Astrocyte of the spinal cord (primary cell): ENCODE data around the gene FJX1.

ENCODE experiments used
- DNase-seq: peaks from one replicate; pipeline ENCODE4 v3.0.0; 2011; ENCODE audit warnings: low read depth, low spot score
- H3K4me3 ChIP-seq: 2 replicates; pipeline ENCODE4 v1.5.1; 2011; ENCODE audit warnings: low read depth, mild to moderate bottlenecking, low read length, moderate library complexity
- in situ Hi-C: cut with HindIII; loops from 2 replicates; pipeline ENCODE4 v1.10.0; 2017; ENCODE audit warnings: low sequenced_read_pairs
- TF ChIP-seq, protein P1 (sequence below): IDR thresholded peaks from 2 replicates; pipeline ENCODE4 v1.5.1; 2012; ENCODE audit warnings: low read depth, mild to moderate bottlenecking, low read length, inconsistent platforms

FJX1 gene

DNA sequence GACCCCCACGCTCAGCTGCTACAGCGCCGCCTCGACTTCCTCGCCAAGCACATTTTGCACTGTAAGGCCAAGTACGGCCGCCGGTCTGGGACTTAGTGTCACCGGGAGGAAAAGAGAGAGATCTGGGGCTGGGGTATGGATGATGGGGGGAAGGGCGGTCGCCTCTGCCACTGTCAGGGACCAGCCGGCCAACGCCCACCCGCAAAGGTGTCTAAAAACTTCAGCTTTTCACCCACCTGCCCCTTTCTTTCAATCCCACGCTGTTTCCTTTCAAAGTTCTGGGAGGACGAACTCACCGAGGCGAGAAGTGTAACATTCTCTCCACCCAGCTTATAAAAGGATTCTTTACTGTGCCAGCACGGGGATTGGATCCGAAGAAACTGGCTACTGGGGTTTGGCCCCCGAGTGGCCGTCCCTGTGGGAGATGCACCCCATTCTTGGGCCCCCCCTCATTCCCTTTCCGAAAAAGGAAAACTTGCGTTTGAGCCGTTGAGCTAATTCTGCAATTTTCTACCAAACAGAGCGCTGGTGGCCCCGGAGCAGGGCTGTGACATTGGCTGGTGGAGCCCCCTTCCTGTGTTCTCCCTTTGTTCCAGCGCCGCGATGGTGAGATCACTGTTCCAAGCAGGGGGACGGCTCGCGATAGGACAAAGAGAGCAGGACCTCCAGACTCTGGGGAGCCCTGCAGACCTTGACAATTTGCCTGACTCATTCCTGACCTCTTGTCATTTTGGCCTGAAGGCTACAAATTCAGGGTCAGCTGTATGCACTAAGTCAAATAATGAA lies 1.8 kb downstream of the FJX1 start:
- TF ChIP-seq, protein P1, sequence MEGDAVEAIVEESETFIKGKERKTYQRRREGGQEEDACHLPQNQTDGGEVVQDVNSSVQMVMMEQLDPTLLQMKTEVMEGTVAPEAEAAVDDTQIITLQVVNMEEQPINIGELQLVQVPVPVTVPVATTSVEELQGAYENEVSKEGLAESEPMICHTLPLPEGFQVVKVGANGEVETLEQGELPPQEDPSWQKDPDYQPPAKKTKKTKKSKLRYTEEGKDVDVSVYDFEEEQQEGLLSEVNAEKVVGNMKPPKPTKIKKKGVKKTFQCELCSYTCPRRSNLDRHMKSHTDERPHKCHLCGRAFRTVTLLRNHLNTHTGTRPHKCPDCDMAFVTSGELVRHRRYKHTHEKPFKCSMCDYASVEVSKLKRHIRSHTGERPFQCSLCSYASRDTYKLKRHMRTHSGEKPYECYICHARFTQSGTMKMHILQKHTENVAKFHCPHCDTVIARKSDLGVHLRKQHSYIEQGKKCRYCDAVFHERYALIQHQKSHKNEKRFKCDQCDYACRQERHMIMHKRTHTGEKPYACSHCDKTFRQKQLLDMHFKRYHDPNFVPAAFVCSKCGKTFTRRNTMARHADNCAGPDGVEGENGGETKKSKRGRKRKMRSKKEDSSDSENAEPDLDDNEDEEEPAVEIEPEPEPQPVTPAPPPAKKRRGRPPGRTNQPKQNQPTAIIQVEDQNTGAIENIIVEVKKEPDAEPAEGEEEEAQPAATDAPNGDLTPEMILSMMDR, result peak; percentile 3
- in situ Hi-C loops, result no loop called here
- peak overlapping the region; percentile 71 for H3K4me3 ChIP-seq
- DNase-seq, result peak; percentile 46

DNA sequence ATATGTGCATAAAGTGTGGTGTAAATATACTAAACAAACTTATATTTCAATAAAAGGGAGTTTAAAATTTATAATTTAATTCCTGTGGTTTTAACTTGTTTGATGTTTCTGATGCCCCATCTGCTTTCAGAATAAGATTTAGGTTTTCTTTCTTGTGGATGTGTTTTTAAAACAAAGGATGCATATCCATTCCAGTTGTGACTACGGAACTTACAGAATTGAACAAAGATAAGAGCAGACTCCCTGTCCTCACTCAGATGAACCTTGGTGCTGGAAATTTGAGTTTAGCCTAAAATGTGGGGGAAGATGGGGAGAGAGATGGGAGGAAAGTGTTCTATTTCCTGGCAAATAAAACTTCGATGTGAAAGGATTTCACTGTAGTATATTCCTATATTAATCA lies 2.5 kb downstream of the FJX1 start:
- DNase-seq, result no peak
- H3K4me3 ChIP-seq, result peak overlapping the region; percentile 71
- in situ Hi-C loops, result no loop called here
- TF ChIP-seq, protein P1, result no peak

DNA sequence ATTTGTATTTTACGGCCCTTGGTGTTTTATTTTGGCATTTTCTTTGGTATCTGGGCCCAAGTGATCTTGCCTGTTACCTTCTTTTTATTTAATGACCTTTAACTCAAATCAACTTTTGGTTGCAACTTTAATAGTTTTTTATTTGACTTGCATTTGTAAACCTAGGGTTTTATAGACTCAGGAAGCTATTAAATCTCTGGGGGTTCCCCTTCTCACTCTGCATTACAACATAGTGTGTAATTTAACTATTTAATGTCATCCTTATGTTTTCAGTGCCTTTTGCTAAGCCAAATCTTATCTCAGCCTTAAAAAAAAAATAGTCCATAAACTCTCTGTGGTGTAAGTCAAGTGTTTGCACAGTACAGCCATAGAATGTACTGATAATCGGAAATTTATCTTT lies 3.4 kb downstream of the FJX1 start:
- H3K4me3 ChIP-seq, result no peak overlapping the region
- TF ChIP-seq, protein P1, result no peak
- in situ Hi-C loops, result no loop called here
- peak; percentile 25 for DNase-seq

DNA sequence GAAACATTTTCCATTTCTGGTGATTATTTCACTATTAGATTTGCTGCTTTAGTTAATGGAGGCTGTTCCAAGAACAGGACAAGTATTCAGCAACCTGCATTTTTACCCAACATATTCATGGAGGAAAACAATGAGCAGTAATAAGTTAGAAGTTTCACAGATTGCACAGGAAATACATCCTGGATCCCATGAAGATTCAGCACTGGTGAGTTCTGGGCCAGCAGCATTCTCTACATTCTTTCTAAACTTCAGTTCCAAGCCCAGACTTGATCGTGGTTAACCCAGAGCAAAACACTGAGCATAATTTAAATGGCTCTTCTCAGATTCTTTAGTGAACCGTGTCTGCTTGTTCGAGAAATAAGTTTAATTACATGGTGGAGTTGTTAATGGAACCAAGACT lies 3.8 kb downstream of the FJX1 start:
- no peak overlapping the region for H3K4me3 ChIP-seq
- DNase-seq, result peak; percentile 81
- TF ChIP-seq, protein P1, result no peak
- in situ Hi-C loops, result no loop called here

DNA sequence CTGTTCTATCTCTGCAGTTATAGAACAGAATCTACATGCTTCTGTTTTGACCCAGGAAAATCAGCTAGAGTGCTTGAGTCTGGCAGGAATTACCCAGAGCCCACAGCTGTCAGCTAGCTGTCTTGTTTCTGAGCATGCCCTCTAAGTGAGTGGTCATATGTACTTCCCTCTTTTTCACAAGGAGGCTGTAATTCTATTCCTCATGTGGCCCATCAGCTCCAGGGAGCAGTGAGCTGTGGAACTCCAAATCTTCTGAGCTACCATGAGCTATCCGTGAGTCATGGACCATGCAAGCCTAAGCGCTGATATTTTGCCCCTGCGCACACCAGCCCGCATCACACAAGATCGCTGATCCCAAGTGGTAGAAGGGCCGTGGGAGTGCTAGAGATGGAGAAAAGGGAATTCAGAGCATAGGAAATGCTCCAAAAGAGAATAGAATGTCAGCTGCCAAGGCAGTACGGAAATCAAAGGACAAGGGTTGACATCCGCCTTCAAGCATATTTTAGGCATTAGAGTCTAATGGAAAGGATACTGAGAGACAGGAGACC lies 5.4 kb downstream of the FJX1 start:
- TF ChIP-seq, protein P1, result no peak
- in situ Hi-C loops, result no loop called here
- DNase-seq, result peak; percentile 89
- H3K4me3 ChIP-seq, result no peak overlapping the region

DNA sequence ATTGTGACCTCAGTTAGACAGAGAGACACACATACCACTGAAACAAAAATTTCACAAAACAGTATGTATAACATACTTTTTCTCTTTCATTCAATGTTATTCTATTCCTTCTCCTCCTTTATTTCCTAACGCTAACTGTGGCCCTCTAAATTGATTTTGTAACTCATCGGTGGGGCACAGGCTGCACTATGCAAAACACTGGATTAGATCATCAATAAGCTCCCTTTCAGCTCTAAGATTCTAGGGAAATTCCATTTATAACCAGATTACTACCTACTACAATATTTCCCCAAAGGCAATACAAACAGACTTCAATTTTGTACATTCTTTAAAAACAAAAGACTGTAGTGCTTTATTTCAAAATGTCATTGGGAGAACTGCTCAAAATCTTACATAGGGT lies 6.1 kb downstream of the FJX1 start:
- no peak for DNase-seq
- no peak overlapping the region for H3K4me3 ChIP-seq
- in situ Hi-C loops, result no loop called here
- TF ChIP-seq, protein P1, result no peak
